Neural cell (in vitro differentiated cells): ENCODE results near the gene GEMIN2. TPM values are rescaled to one million over a fixed set of nuclear protein-coding genes. Genes with fewer than 3 reads are reported as not detected.

ENCODE experiments used
- H2AFZ ChIP-seq: fragments of 200-600, 300-800 bp; sonication (generic), shearing (Covaris generic); 2 replicates; pipeline ENCODE4 v1.6.0; 2014; ENCODE audit warnings: low read depth, mild to moderate bottlenecking, antibody characterized with exemption, low read length, moderate library complexity
- H3F3A ChIP-seq: fragments of 200-600 bp; shearing (Covaris generic); 2 replicates; pipeline ENCODE4 v1.6.1; 2016; ENCODE audit warnings: mild to moderate bottlenecking, moderate library complexity, mixed read lengths, antibody characterized with exemption, low read length; ENCODE audit not compliant: insufficient read depth, poor library complexity, severe bottlenecking
- H3K27ac ChIP-seq: fragments of 200-600, 300-800 bp; sonication (generic), shearing (Covaris generic); 2 replicates; pipeline ENCODE4 v1.5.1; 2014; ENCODE audit warnings: mild to moderate bottlenecking, low read length, moderate library complexity
- H3K27me3 ChIP-seq: fragments of 300-800, 200-600 bp; sonication (generic), shearing (Covaris generic); 2 replicates; pipeline ENCODE4 v1.6.0; 2014; ENCODE audit warnings: mild to moderate bottlenecking, low read depth, low read length, moderate library complexity; ENCODE audit not compliant: insufficient read depth
- H3K36me3 ChIP-seq: fragments of 300-800, 200-600 bp; sonication (generic), shearing (Covaris generic); 2 replicates; pipeline ENCODE4 v1.5.1; 2014; ENCODE audit warnings: mild to moderate bottlenecking, antibody characterized with exemption, low read length, moderate library complexity; ENCODE audit not compliant: insufficient read depth
- H3K4me2 ChIP-seq: fragments of 300-800, 200-600 bp; sonication (generic), shearing (Covaris generic); 2 replicates; pipeline ENCODE4 v1.6.0; 2014; ENCODE audit warnings: mild to moderate bottlenecking, low read length
- H3K4me3 ChIP-seq: fragments of 300-800, 200-600 bp; sonication (generic), shearing (Covaris generic); 2 replicates; pipeline ENCODE4 v1.5.1; 2014; ENCODE audit warnings: mild to moderate bottlenecking, low read length, moderate library complexity
- H3K79me2 ChIP-seq: fragments of 200-600 bp; shearing (Covaris generic); replicated peaks from 2 replicates; pipeline ENCODE4 v1.6.0; 2014; ENCODE audit warnings: mild to moderate bottlenecking, low read length, moderate library complexity; ENCODE audit not compliant: insufficient read depth
- H3K9ac ChIP-seq: fragments of 300-800, 200-600 bp; sonication (generic), shearing (Covaris generic); 2 replicates; pipeline ENCODE4 v1.6.1; 2016; ENCODE audit warnings: mild to moderate bottlenecking, low read length, mixed read lengths
- H3K9me2 ChIP-seq: fragments of 200-600 bp; shearing (Covaris generic); 2 replicates; pipeline ENCODE4 v1.6.1; 2016; ENCODE audit warnings: mild to moderate bottlenecking, low read length, mixed read lengths; ENCODE audit not compliant: insufficient read depth
- H3K9me3 ChIP-seq: fragments of 200-600, 300-800 bp; sonication (generic), shearing (Covaris generic); 2 replicates; pipeline ENCODE4 v1.6.1; 2016; ENCODE audit warnings: mild to moderate bottlenecking, mixed run types, low read length, moderate library complexity, mixed read lengths
- H4K20me1 ChIP-seq: fragments of 200-600 bp; shearing (Covaris generic); 2 replicates; pipeline ENCODE4 v1.6.1; 2016; ENCODE audit warnings: mild to moderate bottlenecking, mixed run types; ENCODE audit not compliant: insufficient read depth
- EP300 ChIP-seq: fragments of 450-650 bp; conservative IDR thresholded peaks from 2 replicates; pipeline ENCODE4 v1.6.1; 2014; ENCODE audit warnings: antibody characterized with exemption, mild to moderate bottlenecking, moderate library complexity; ENCODE audit not compliant: poor library complexity, severe bottlenecking
- EZH2 ChIP-seq: fragments of 200-600, 300-800 bp; shearing (Covaris generic), sonication (generic); IDR thresholded peaks from 2 replicates; pipeline ENCODE4 v1.6.1; 2014; ENCODE audit warnings: antibody characterized with exemption, low read length, borderline replicate concordance, mild to moderate bottlenecking; ENCODE audit not compliant: insufficient read depth, poor library complexity, severe bottlenecking
- MXI1 ChIP-seq: fragments of 450-650 bp; conservative IDR thresholded peaks from 2 replicates; pipeline ENCODE4 v1.6.1; 2014; ENCODE audit warnings: antibody characterized with exemption, mild to moderate bottlenecking; ENCODE audit not compliant: poor library complexity, severe bottlenecking
- POLR2AphosphoS5 ChIP-seq: IDR thresholded peaks from 2 replicates; pipeline ENCODE4 v1.6.1; 2012
- RAD21 ChIP-seq: fragments of 450-650 bp; conservative IDR thresholded peaks from 2 replicates; pipeline ENCODE4 v1.6.1; 2014; ENCODE audit warnings: antibody characterized with exemption, mild to moderate bottlenecking, moderate library complexity
- SMC3 ChIP-seq: fragments of 450-650 bp; conservative IDR thresholded peaks from 2 replicates; pipeline ENCODE4 v1.6.1; 2014; ENCODE audit warnings: antibody characterized with exemption, mild to moderate bottlenecking, moderate library complexity; ENCODE audit not compliant: poor library complexity
- TAF1 ChIP-seq: IDR thresholded peaks from 2 replicates; pipeline ENCODE4 v1.6.1; 2012; ENCODE audit warnings: low read depth
- polyA plus RNA-seq: library from polyadenylated mRNA; depleted of rRNA; stranded (reverse); fragments of >200 nt; gene quantifications from 2 replicates; pipeline ENCODE4 v1.2.3, GENCODE V29; 2014
- TF ChIP-seq, protein P1 (sequence below): IDR thresholded peaks from 2 replicates; pipeline ENCODE4 v1.6.1; 2012; ENCODE audit warnings: borderline replicate concordance
- TF ChIP-seq, protein P2 (sequence below): fragments of 450-650 bp; IDR thresholded peaks from 2 replicates; pipeline ENCODE4 v1.5.1; 2014; ENCODE audit warnings: antibody characterized with exemption, mild to moderate bottlenecking, moderate library complexity; ENCODE audit not compliant: poor library complexity, severe bottlenecking

The GEMIN2 gene
- polyA plus RNA-seq, 1 donor from 2014 or later, result 88.2 TPM

DNA sequence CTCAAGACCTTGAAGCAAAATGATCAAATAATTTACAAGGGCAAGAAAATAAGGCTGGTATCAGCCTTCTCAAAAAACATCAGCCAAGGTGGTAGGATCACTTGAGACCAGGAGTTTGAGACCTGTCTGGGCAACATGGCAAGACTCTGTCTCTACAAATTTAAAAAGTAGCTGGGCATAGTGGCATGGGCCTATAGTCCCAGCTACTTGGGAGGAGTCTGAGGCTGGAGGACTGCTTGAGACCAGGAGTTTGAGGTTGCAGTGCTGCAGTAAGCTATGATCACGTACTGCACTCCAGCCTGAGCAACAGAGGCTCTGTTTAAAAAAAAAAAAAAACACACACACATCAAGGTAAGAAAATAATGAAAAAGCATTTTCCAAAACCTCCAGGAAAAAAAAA, 33.2 kb upstream of the GEMIN2 start:
- H3F3A ChIP-seq, result no peaks in the 10 kb centered on the region
- no peak overlapping the region for H2AFZ ChIP-seq
- no peak overlapping the region for H3K27ac ChIP-seq
- no peaks in the 10 kb centered on the region for H3K9me2 ChIP-seq
- H3K9me3 ChIP-seq, result no peaks in the 10 kb centered on the region
- H3K36me3 ChIP-seq, result no peaks in the 10 kb centered on the region
- no peak overlapping the region for H3K9ac ChIP-seq
- TF ChIP-seq POLR2AphosphoS5, result no peak
- TF ChIP-seq, protein P1, sequence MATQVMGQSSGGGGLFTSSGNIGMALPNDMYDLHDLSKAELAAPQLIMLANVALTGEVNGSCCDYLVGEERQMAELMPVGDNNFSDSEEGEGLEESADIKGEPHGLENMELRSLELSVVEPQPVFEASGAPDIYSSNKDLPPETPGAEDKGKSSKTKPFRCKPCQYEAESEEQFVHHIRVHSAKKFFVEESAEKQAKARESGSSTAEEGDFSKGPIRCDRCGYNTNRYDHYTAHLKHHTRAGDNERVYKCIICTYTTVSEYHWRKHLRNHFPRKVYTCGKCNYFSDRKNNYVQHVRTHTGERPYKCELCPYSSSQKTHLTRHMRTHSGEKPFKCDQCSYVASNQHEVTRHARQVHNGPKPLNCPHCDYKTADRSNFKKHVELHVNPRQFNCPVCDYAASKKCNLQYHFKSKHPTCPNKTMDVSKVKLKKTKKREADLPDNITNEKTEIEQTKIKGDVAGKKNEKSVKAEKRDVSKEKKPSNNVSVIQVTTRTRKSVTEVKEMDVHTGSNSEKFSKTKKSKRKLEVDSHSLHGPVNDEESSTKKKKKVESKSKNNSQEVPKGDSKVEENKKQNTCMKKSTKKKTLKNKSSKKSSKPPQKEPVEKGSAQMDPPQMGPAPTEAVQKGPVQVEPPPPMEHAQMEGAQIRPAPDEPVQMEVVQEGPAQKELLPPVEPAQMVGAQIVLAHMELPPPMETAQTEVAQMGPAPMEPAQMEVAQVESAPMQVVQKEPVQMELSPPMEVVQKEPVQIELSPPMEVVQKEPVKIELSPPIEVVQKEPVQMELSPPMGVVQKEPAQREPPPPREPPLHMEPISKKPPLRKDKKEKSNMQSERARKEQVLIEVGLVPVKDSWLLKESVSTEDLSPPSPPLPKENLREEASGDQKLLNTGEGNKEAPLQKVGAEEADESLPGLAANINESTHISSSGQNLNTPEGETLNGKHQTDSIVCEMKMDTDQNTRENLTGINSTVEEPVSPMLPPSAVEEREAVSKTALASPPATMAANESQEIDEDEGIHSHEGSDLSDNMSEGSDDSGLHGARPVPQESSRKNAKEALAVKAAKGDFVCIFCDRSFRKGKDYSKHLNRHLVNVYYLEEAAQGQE, result no peak
- TF ChIP-seq TAF1, result no peak
- TF ChIP-seq SMC3, result no peak
- TF ChIP-seq, protein P2, sequence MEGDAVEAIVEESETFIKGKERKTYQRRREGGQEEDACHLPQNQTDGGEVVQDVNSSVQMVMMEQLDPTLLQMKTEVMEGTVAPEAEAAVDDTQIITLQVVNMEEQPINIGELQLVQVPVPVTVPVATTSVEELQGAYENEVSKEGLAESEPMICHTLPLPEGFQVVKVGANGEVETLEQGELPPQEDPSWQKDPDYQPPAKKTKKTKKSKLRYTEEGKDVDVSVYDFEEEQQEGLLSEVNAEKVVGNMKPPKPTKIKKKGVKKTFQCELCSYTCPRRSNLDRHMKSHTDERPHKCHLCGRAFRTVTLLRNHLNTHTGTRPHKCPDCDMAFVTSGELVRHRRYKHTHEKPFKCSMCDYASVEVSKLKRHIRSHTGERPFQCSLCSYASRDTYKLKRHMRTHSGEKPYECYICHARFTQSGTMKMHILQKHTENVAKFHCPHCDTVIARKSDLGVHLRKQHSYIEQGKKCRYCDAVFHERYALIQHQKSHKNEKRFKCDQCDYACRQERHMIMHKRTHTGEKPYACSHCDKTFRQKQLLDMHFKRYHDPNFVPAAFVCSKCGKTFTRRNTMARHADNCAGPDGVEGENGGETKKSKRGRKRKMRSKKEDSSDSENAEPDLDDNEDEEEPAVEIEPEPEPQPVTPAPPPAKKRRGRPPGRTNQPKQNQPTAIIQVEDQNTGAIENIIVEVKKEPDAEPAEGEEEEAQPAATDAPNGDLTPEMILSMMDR, result no peak
- no peak for TF ChIP-seq MXI1
- TF ChIP-seq RAD21, result no peak
- TF ChIP-seq EZH2, result no peak
- no peak for TF ChIP-seq EP300
- H4K20me1 ChIP-seq, result no peaks in the 10 kb centered on the region
- H3K79me2 ChIP-seq, result no peaks in the 10 kb centered on the region
- H3K4me3 ChIP-seq, result no peak overlapping the region
- H3K27me3 ChIP-seq, result no peaks in the 10 kb centered on the region
- no peak overlapping the region for H3K4me2 ChIP-seq

DNA sequence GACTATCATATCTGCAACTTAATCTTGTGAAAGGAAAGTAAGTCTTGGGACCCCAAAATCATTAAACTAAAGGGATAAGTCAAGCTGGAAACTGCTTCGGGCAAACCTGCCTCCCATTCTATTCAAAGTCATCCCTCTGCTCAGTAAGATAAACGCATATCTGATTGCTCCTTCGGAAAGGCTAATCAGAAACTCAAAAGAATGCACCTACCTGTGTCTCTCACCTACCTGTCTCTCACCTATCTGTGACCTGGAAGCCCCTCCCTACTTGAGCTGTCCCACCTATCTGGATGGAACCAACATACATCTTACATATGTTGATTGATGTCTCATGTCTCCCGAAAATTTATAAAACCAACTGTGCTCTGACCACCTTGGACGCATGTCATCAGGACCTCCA, 31.0 kb upstream of the GEMIN2 start:
- no peaks in the 10 kb centered on the region for H3K27me3 ChIP-seq
- no peaks in the 10 kb centered on the region for H3K9me3 ChIP-seq
- H3K4me3 ChIP-seq, result no peak overlapping the region
- no peak overlapping the region for H3K27ac ChIP-seq
- H3K4me2 ChIP-seq, result no peak overlapping the region
- TF ChIP-seq, protein P2, result no peak
- no peak for TF ChIP-seq EP300
- no peak for TF ChIP-seq POLR2AphosphoS5
- no peak for TF ChIP-seq SMC3
- TF ChIP-seq EZH2, result no peak
- TF ChIP-seq TAF1, result no peak
- TF ChIP-seq, protein P1, result no peak
- TF ChIP-seq MXI1, result no peak
- no peak for TF ChIP-seq RAD21
- H2AFZ ChIP-seq, result no peak overlapping the region
- no peaks in the 10 kb centered on the region for H3F3A ChIP-seq
- H3K9ac ChIP-seq, result no peak overlapping the region
- H3K9me2 ChIP-seq, result no peaks in the 10 kb centered on the region
- H4K20me1 ChIP-seq, result no peaks in the 10 kb centered on the region
- no peaks in the 10 kb centered on the region for H3K79me2 ChIP-seq
- no peaks in the 10 kb centered on the region for H3K36me3 ChIP-seq
